ENCODE results near the gene MRPS2.
"Not testable (repeated sequence)": the region's sequence is repeated elsewhere in the genome, so short reads cannot be mapped to it uniquely, and the experiment has no call there.

DNA sequence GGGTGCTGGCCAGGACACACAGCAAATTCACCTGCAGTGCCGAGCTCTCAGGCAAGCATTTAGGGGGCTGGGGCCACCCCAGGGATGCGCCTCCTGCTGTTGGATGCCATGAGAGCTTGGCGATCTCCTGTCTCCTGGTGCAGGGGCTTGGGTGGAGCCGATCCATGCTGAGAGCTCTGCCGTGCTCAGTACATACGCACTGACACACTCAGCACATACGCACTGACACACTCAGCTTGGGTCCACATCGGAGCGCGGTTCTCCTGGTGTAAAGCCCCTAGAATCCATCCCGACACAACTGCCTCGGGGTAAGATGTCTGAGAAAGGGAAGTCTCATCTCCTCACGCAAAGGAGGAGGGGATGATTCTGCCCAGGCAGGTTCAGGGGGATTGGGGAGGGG, 35.1 kb downstream of the MRPS2 start:
- not testable (repeated sequence) for TF ChIP-seq RCOR1 (IDR thresholded peaks at IDR 0.05; ENCODE audit: insufficient replicate concordance, low read length); BHLHE40 (IDR thresholded peaks at IDR 0.05; ENCODE audit: low read depth, low read length); MXI1 (IDR thresholded peaks at IDR 0.05; ENCODE audit: borderline replicate concordance, low read depth, low read length); FOS (IDR thresholded peaks at IDR 0.05; ENCODE audit: low read depth, low read length)
- TF ChIP-seq, protein P1, sequence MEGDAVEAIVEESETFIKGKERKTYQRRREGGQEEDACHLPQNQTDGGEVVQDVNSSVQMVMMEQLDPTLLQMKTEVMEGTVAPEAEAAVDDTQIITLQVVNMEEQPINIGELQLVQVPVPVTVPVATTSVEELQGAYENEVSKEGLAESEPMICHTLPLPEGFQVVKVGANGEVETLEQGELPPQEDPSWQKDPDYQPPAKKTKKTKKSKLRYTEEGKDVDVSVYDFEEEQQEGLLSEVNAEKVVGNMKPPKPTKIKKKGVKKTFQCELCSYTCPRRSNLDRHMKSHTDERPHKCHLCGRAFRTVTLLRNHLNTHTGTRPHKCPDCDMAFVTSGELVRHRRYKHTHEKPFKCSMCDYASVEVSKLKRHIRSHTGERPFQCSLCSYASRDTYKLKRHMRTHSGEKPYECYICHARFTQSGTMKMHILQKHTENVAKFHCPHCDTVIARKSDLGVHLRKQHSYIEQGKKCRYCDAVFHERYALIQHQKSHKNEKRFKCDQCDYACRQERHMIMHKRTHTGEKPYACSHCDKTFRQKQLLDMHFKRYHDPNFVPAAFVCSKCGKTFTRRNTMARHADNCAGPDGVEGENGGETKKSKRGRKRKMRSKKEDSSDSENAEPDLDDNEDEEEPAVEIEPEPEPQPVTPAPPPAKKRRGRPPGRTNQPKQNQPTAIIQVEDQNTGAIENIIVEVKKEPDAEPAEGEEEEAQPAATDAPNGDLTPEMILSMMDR (conservative IDR thresholded peaks at IDR 0.05; ENCODE audit: low read depth, low read length) = not testable (repeated sequence)
- TF ChIP-seq, protein P2, sequence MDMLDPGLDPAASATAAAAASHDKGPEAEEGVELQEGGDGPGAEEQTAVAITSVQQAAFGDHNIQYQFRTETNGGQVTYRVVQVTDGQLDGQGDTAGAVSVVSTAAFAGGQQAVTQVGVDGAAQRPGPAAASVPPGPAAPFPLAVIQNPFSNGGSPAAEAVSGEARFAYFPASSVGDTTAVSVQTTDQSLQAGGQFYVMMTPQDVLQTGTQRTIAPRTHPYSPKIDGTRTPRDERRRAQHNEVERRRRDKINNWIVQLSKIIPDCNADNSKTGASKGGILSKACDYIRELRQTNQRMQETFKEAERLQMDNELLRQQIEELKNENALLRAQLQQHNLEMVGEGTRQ (IDR thresholded peaks at IDR 0.05; ENCODE audit: low read depth, low read length) = not testable (repeated sequence)
